GM13976 (cell line): ENCODE measurements around the gene CAPN5.

Experiments used
- DNase-seq: peaks from one replicate; pipeline ENCODE4 v3.0.0; 2012; ENCODE audit warnings: low spot score
- in situ Hi-C: fragments of 300-500 bp; cut with MboI; formaldehyde crosslinking; loops from one replicate; pipeline ENCODE4 v1.12.0; 2022; ENCODE audit warnings: low sequenced_read_pairs, mixed read lengths, inconsistent platforms; ENCODE audit not compliant: unreplicated experiment
- TF ChIP-seq, protein P1 (sequence below): IDR thresholded peaks from 2 replicates; pipeline ENCODE4 v1.5.1; 2012; ENCODE audit warnings: borderline replicate concordance, mild to moderate bottlenecking; ENCODE audit not compliant: insufficient read depth; ENCODE audit errors: extremely low read depth, missing control alignments, control extremely low read depth

The CAPN5 gene

DNA sequence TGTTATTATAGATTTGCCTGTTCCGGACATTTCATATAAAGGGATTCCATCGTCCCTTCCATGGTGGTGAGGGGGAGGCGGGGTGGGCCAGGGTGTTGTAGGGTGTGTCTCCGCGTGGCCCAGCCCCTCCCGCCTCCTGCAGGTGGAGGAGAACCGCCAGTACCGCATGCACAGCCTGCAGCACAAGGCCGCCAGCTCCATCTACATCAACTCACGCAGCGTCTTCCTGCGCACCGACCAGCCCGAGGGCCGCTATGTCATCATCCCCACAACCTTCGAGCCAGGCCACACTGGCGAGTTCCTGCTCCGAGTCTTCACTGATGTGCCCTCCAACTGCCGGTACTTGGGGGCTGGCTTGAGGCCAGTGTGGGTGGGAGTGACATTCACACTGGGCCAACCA, 53.8 kb downstream of the CAPN5 start:
- TF ChIP-seq, protein P1, sequence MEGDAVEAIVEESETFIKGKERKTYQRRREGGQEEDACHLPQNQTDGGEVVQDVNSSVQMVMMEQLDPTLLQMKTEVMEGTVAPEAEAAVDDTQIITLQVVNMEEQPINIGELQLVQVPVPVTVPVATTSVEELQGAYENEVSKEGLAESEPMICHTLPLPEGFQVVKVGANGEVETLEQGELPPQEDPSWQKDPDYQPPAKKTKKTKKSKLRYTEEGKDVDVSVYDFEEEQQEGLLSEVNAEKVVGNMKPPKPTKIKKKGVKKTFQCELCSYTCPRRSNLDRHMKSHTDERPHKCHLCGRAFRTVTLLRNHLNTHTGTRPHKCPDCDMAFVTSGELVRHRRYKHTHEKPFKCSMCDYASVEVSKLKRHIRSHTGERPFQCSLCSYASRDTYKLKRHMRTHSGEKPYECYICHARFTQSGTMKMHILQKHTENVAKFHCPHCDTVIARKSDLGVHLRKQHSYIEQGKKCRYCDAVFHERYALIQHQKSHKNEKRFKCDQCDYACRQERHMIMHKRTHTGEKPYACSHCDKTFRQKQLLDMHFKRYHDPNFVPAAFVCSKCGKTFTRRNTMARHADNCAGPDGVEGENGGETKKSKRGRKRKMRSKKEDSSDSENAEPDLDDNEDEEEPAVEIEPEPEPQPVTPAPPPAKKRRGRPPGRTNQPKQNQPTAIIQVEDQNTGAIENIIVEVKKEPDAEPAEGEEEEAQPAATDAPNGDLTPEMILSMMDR = no peak
- DNase-seq = no peak
- in situ Hi-C loops = no loop called here

DNA sequence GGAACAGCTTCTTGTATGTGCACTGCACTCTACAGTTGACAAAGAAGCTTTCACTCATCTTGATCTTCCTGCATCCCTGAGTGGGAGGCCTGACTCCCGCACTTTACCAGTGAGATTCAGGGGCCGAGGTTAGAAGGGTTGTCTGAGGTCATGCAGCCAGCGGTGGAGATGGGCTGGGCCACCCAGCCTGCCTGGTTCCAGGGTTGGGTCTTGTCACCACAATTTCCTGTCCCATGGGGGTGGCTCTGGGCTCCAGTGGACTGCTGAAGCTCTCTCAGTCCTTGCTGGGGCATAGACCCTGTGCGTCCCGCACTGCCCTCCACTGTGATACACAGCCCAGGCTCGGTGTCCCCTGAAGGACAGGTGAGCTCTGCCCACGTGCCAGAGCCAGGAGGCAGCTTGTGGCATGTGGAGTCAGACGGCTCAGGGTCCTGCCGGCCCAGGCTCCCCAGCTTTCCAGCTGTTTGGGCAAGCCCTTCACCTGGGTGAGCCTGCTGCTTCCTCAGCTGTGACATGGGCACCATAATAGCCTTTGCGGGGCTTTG, 54.4 kb downstream of the CAPN5 start:
- TF ChIP-seq, protein P1 = no peak
- in situ Hi-C loops = no loop called here
- no peak for DNase-seq

DNA sequence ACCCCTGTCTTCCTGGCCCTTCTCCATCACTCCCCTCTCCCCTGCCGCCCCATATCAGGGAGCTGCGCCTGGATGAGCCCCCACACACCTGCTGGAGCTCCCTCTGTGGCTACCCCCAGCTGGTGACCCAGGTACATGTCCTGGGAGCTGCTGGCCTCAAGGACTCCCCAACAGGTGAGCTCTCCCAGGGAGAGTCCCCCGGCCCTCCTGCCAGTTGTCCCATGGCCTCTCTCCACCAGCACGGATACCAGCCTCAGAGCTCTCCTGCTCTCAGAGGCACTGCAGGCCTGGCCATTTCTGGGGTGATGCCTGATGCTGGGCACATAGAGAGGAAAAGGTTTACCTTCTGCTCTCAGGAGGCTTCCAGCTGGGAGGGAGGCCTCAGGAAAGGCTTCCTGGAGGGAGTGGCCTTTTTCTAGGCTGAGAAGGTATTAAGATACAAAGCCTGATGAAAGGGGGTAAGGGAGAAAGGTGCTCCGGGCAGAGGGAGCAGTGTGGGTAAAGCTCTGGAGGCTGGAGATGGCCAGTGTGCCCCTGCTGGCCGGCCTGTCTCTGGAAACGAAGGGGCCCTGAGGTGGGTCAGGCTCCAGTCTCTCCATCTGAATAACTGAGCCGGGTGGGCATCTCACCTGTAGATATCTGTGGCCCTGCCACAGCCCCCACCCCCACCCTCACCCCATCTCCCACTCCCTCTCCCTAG, 55.3 kb downstream of the CAPN5 start:
- in situ Hi-C loops = no loop called here
- TF ChIP-seq, protein P1 = no peak
- DNase-seq = no peak

DNA sequence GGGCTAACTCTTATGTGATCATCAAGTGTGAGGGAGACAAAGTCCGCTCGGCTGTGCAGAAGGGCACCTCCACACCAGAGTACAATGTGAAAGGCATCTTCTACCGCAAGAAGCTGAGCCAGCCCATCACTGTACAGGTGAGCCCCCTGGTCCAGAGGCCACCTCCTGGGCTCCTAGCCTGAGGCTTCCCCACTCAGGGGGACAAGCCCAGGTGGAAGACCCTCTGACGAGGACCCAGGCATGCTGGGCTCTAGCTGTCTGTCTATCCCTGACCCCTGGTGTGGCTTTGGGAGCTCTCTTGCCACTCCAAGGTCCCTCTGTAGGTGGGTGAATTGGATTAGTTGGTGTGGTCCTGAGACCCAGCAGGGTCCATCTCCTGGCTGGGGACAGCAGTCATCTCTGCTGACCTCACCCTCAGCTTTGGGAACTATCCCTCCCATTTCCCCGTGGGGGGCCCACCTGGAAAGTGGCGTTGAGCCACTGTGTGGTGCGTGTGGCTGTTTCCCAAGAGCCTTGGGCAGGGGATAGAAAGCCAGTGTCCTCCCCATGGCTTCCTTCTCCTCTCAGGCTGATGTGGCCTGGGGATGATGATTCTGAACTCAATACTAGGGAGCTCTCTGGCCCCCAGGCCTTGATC, 55.9 kb downstream of the CAPN5 start:
- TF ChIP-seq, protein P1 = no peak
- DNase-seq = no peak
- in situ Hi-C loops = no loop called here

DNA sequence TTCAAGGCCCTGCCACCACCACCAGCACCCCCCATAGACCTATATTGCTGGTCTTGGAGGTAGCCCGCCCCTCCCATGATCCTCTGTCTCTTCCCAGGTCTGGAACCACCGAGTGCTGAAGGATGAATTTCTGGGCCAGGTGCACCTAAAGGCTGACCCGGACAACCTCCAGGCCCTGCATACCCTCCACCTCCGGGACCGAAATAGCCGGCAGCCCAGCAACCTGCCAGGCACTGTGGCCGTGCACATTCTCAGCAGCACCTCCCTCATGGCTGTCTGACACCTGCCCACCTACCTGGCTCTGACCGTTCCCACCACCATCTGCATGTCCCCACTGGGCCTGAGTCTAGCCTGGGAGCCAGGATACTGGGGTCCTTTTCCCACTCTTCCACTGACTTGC, 56.8 kb downstream of the CAPN5 start:
- DNase-seq = no peak
- in situ Hi-C loops = no loop called here
- TF ChIP-seq, protein P1 = no peak

DNA sequence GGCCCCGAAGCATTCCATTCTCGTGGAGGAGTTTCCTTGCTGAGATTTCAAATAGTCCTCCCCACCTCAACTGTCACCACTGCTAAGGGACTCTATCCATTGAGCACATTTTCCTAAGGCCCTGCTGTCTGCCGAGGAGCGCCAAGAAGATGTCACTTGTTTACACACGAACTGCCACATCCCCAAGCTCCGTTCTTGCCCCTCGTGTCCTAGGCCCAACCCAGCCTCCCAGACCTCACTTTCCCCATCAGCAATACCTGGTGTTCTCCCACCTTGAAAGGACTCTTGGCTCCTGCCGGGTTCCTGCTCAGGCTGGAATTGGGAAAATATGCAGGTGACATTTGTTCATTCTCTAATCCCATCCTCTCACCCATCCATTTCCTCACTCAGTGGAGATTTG, 57.3 kb downstream of the CAPN5 start:
- TF ChIP-seq, protein P1 = no peak
- in situ Hi-C loops = no loop called here
- DNase-seq = no peak

DNA sequence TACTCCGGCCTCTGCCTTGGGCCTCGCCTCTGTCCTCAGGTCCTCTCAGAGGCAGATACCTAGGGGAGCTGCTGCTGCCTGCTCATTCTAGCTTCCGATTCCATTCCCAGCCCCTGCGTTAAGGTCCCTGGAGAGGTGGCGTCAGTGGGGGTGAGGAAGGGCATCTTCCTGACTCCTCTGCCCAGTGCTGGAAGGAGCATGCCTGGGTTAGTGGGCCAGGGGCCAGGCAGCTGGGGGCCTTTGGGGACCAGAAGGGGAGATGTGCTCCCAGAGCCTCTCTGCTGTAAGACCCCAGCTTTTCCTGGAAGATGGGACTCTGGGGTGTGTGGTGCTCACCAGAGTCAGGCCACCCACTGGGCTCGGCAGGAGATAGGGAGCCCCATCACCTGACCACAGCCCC, 57.7 kb downstream of the CAPN5 start:
- no peak for DNase-seq
- in situ Hi-C loops = no loop called here
- TF ChIP-seq, protein P1 = no peak
